Endothelial cell of umbilical vein (primary cell): ENCODE measurements around the gene PLCH1. TPM values are rescaled to one million over a fixed set of nuclear protein-coding genes. Genes with fewer than 3 reads are reported as not detected.

Experiments used
- BruUV-seq: library from RNA; stranded (reverse); fragments of 400-500 nt; replicated peaks from 2 replicates; lab custom pipeline; 2021; lab: Mats Ljungman, UMichigan
- CTCF ChIA-PET: fragments of 300-600, 350-600 bp; sonication (Branson Sonifier 250); formaldehyde crosslinking; loops from one replicate; lab custom pipeline; 2021; ENCODE audit warnings: antibody characterized with exemption, inconsistent platforms; lab: Charles Lee
- POLR2A ChIA-PET: fragments of 300-600, 350-600 bp; sonication (Branson Sonifier 250); formaldehyde crosslinking; loops from one replicate; lab custom pipeline; 2021; ENCODE audit warnings: antibody characterized with exemption, inconsistent platforms; lab: Charles Lee
- DNase-seq: peaks from one replicate; pipeline ENCODE4 v3.0.0-alpha.2; 2011; ENCODE audit warnings: low read depth, low spot score
- FAIRE-seq: peaks from 2 replicates; lab custom pipeline; 2011; peaks lifted over from hg19 to GRCh38; lab: Jason Lieb, UNC
- H2AFZ ChIP-seq: 2 replicates; pipeline ENCODE4 v1.6.0; 2012; ENCODE audit warnings: low read depth, low read length, control low read depth, inconsistent platforms
- H3K27ac ChIP-seq: 2 replicates; pipeline ENCODE4 v1.5.1; 2011; ENCODE audit warnings: low read depth, mild to moderate bottlenecking, control low read depth, low read length, moderate library complexity; ENCODE audit not compliant: insufficient read depth
- H3K27me3 ChIP-seq, 2 experiments: 2 replicates each; pipeline versions ENCODE4 v1.6.0 to v1.6.1; 2011; ENCODE audit warnings: low read length in 2 of 2, mixed read lengths in 1 of 2; ENCODE audit not compliant: control insufficient read depth in 2 of 2, insufficient read depth in 2 of 2
- H3K36me3 ChIP-seq, 2 experiments: 2 replicates in 1 of 2; 3 replicates in 1 of 2; pipeline ENCODE4 v1.5.1; 2011; ENCODE audit warnings: low read length in 2 of 2, mild to moderate bottlenecking in 1 of 2, moderate library complexity in 1 of 2; ENCODE audit not compliant: control insufficient read depth in 2 of 2, insufficient read depth in 2 of 2; ENCODE audit errors: extremely low read depth in 1 of 2
- H3K4me1 ChIP-seq: 3 replicates; pipeline ENCODE4 v1.5.1; 2011; ENCODE audit warnings: mild to moderate bottlenecking, low read length; ENCODE audit not compliant: control insufficient read depth, insufficient read depth; ENCODE audit errors: extremely low read depth
- H3K4me2 ChIP-seq: 2 replicates; pipeline ENCODE4 v1.6.1; 2011; ENCODE audit warnings: low read length, control low read depth, mixed read lengths; ENCODE audit not compliant: insufficient read depth
- H3K4me3 ChIP-seq, 3 experiments: fragments of 200-600 bp in 1 of 3; sonication (generic), shearing (Covaris generic) in 1 of 3; replicated peaks in 1 of 3; 2 replicates each; pipeline ENCODE4 v1.5.1; 2011 to 2016; ENCODE audit warnings: control low read depth in 3 of 3, low read length in 3 of 3, mild to moderate bottlenecking in 2 of 3, inconsistent platforms in 1 of 3, low read depth in 1 of 3, moderate library complexity in 1 of 3; ENCODE audit not compliant: insufficient read depth in 1 of 3
- H3K79me2 ChIP-seq: 2 replicates; pipeline ENCODE4 v1.6.0; 2012; ENCODE audit warnings: low read length, inconsistent platforms; ENCODE audit not compliant: control insufficient read depth, insufficient read depth
- H3K9ac ChIP-seq: replicated peaks from 2 replicates; pipeline ENCODE3; 2011; ENCODE audit warnings: low read length, control low read depth; ENCODE audit not compliant: insufficient read depth; ENCODE audit errors: extremely low read depth
- H3K9me1 ChIP-seq: replicated peaks from 3 replicates; pipeline ENCODE4 v1.6.0; 2011; ENCODE audit warnings: mild to moderate bottlenecking, low read length; ENCODE audit not compliant: control insufficient read depth, insufficient read depth; ENCODE audit errors: extremely low read depth
- H3K9me3 ChIP-seq: replicated peaks from 2 replicates; pipeline ENCODE4 v1.5.1; 2012; ENCODE audit warnings: low read length, inconsistent platforms; ENCODE audit not compliant: control insufficient read depth, insufficient read depth
- H4K20me1 ChIP-seq: replicated peaks from 2 replicates; pipeline ENCODE3; 2011; ENCODE audit warnings: mild to moderate bottlenecking, low read length; ENCODE audit not compliant: control insufficient read depth, insufficient read depth; ENCODE audit errors: extremely low read depth
- CTCF ChIP-seq, 2 donors: IDR thresholded peaks; 1 replicate in 1 of 2; 2 replicates in 1 of 2; pipeline ENCODE4 v1.5.1; 2011; ENCODE audit warnings: low read length in 2 of 2, mild to moderate bottlenecking in 2 of 2, moderate library complexity in 2 of 2, control low read depth in 1 of 2, inconsistent platforms in 1 of 2, low read depth in 1 of 2; ENCODE audit not compliant: insufficient read depth in 1 of 2; ENCODE audit errors: extremely low read depth in 1 of 2
- EZH2 ChIP-seq: IDR thresholded peaks from 2 replicates; pipeline ENCODE4 v1.6.1; 2012; ENCODE audit warnings: borderline replicate concordance, low read depth, mild to moderate bottlenecking, moderate library complexity, low read length, inconsistent platforms; ENCODE audit not compliant: severe bottlenecking
- FOS ChIP-seq: IDR thresholded peaks from 2 replicates; pipeline ENCODE4 v1.6.1; 2011; ENCODE audit warnings: mild to moderate bottlenecking, low read length, moderate library complexity, borderline replicate concordance; ENCODE audit not compliant: insufficient read depth
- JUN ChIP-seq: IDR thresholded peaks from 2 replicates; pipeline ENCODE4 v1.6.1; 2011; ENCODE audit warnings: borderline replicate concordance, low read depth; ENCODE audit not compliant: insufficient read length, insufficient read depth
- MYC ChIP-seq: IDR thresholded peaks from one replicate; pipeline ENCODE4 v1.6.1; 2011; ENCODE audit warnings: mild to moderate bottlenecking, low read depth, low read length
- POLR2A ChIP-seq: IDR thresholded peaks from 2 replicates; pipeline ENCODE4 v1.6.1; 2012; ENCODE audit warnings: low read depth, mild to moderate bottlenecking, control low read depth, low read length
- POLR2AphosphoS5 ChIP-seq: IDR thresholded peaks from 2 replicates; pipeline ENCODE4 v1.6.1; 2012; ENCODE audit warnings: low read depth, mild to moderate bottlenecking, control low read depth, low read length, moderate library complexity; ENCODE audit not compliant: insufficient read depth
- dilution Hi-C: fragments of 300-500 bp; cut with MboI; formaldehyde crosslinking; loops from one replicate; pipeline ENCODE4 v1.15.0; 2019; ENCODE audit warnings: low sequenced_read_pairs; ENCODE audit not compliant: extremely low pct_ligation_motif_present
- intact Hi-C: fragments of 100-400 bp; cut with micrococcal nuclease; formaldehyde crosslinking; loops from one replicate; pipeline ENCODE4 v1.10.0; 2022
- polyA plus RNA-seq, 4 experiments: library from polyadenylated mRNA; depleted of rRNA in 3 of 4; stranded (reverse) in 3 of 4; unstranded in 1 of 4; fragments of >200 nt; gene quantifications; 2 replicates each; pipeline versions ENCODE4 v1.2.1 to v1.2.3, GENCODE V29; 2011 to 2012; ENCODE audit warnings: missing spikeins in 1 of 4
- total RNA-seq: library from RNA; stranded (reverse); gene quantifications from 2 replicates; pipeline ENCODE4 v1.2.3, GENCODE V29; 2021
- TF ChIP-seq, protein P1 (sequence below): IDR thresholded peaks from 2 replicates; pipeline ENCODE4 v1.6.1; 2011; ENCODE audit not compliant: insufficient read depth, insufficient read length

PLCH1 gene
- total and polyA plus RNA-seq, 2 donors (not counting 3 experiments of a cell fraction or from before 2014, with no cell fraction given): 0.03 TPM; not detected in 1

GRCh38 chr3:155492841-155493240 lies 252.0 kb downstream of the PLCH1 start:
- no peaks in the 10 kb centered on the region for H3K36me3 ChIP-seq
- CTCF ChIA-PET: interaction anchor here (1.1 kb wide), 1 partner anchor 22 kb away, joined by 3 read pairs; no protein-coding TSS in a partner anchor
- H3K4me1 ChIP-seq: no peaks in the 10 kb centered on the region
- H2AFZ ChIP-seq: no peak overlapping the region
- H4K20me1 ChIP-seq: no peaks in the 10 kb centered on the region
- TF ChIP-seq POLR2A (no peak), JUN (no peak), CTCF (IDR thresholded peaks at IDR 0.05; ENCODE audit: extremely low read depth in 1 of 2, insufficient read depth in 1 of 2, low read depth in 1 of 2, low read length in 2 of 2) (no peak), FOS (no peak), MYC (no peak), POLR2AphosphoS5 (no peak), EZH2 (no peak)
- TF ChIP-seq, protein P1, sequence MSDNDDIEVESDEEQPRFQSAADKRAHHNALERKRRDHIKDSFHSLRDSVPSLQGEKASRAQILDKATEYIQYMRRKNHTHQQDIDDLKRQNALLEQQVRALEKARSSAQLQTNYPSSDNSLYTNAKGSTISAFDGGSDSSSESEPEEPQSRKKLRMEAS: no peak
- POLR2A ChIA-PET: no interaction called here
- DNase-seq (no peak), FAIRE-seq (no peak)
- no peak overlapping the region for H3K9ac ChIP-seq
- H3K79me2 ChIP-seq: no peaks in the 10 kb centered on the region
- no peaks in the 10 kb centered on the region for H3K27me3 ChIP-seq
- no peaks in the 10 kb centered on the region for H3K9me1 ChIP-seq
- no peak overlapping the region for H3K4me3 ChIP-seq
- intact Hi-C loops: no loop called here
- dilution Hi-C loops: no loop called here
- no peak overlapping the region for H3K27ac ChIP-seq
- BruUV-seq: no TSS peak
- H3K9me3 ChIP-seq: no peaks in the 10 kb centered on the region
- no peak overlapping the region for H3K4me2 ChIP-seq
